Panc1 (cell line): ENCODE data around the gene GABRB1. TPM values are rescaled to one million over a fixed set of nuclear protein-coding genes. Genes with fewer than 3 reads are reported as not detected.

Experiments used
- ATAC-seq: fragments of 200-7000 bp; cut with Tn5 transposase; 2 replicates; pipeline ENCODE4 v1.9.1; 2020; ENCODE audit warnings: mild to moderate bottlenecking, moderate library complexity
- BruUV-seq: library from RNA; stranded (reverse); fragments of 400-500 nt; replicated peaks from 2 replicates; lab custom pipeline; 2021; lab: Mats Ljungman, UMichigan
- CTCF ChIA-PET: fragments of 300-600 bp; sonication (Branson Sonifier 250); formaldehyde crosslinking; loops from one replicate; lab custom pipeline; 2022; ENCODE audit warnings: antibody characterized with exemption; lab: Charles Lee
- POLR2A ChIA-PET: fragments of 300-600 bp; sonication (Branson Sonifier 250); formaldehyde crosslinking; loops from one replicate; lab custom pipeline; 2022; ENCODE audit warnings: antibody characterized with exemption; lab: Charles Lee
- DNase-seq: peaks from one replicate; pipeline ENCODE4 v3.0.0-alpha.2; 2010; ENCODE audit warnings: low read depth, low spot score
- H3K27ac ChIP-seq: 2 replicates; pipeline ENCODE4 v1.5.1; 2011; ENCODE audit warnings: mild to moderate bottlenecking, low read length, inconsistent platforms
- H3K27me3 ChIP-seq: fragments of 200-500 bp; sonication (Bioruptor generic); 2 replicates; pipeline ENCODE4 v1.6.0; 2014; ENCODE audit warnings: low read length, inconsistent platforms; ENCODE audit not compliant: control insufficient read depth, insufficient read depth
- H3K36me3 ChIP-seq: fragments of 200-500 bp; sonication (Bioruptor generic); 2 replicates; pipeline ENCODE4 v1.5.1; 2014; ENCODE audit warnings: inconsistent platforms, mild to moderate bottlenecking, low read length, moderate library complexity; ENCODE audit not compliant: control insufficient read depth, insufficient read depth
- H3K4me1 ChIP-seq: 2 replicates; pipeline ENCODE4 v1.5.1; 2011; ENCODE audit warnings: inconsistent platforms, mild to moderate bottlenecking, low read length, moderate library complexity; ENCODE audit not compliant: control insufficient read depth, insufficient read depth
- H3K4me3 ChIP-seq, 2 experiments: 2 replicates each; pipeline ENCODE4 v1.5.1; 2011 to 2012; ENCODE audit warnings: low read depth in 2 of 2, low read length in 2 of 2, mild to moderate bottlenecking in 2 of 2, inconsistent platforms in 1 of 2, moderate library complexity in 1 of 2
- H3K9me3 ChIP-seq: fragments of 200-500 bp; sonication (Bioruptor generic); 2 replicates; pipeline ENCODE4 v1.5.1; 2014; ENCODE audit warnings: low read depth, mild to moderate bottlenecking, inconsistent platforms, low read length, moderate library complexity; ENCODE audit not compliant: control insufficient read depth, insufficient read depth
- CTCF ChIP-seq: fragments of 450-650 bp; IDR thresholded peaks from 2 replicates; pipeline ENCODE4 v1.5.1; 2017; ENCODE audit warnings: mild to moderate bottlenecking
- POLR2AphosphoS5 ChIP-seq: IDR thresholded peaks from 2 replicates; pipeline ENCODE4 v1.6.1; 2012; ENCODE audit warnings: mild to moderate bottlenecking, low read depth, low read length, moderate library complexity
- SIN3A ChIP-seq: IDR thresholded peaks from 2 replicates; pipeline ENCODE4 v1.6.1; 2012; ENCODE audit warnings: low read depth, mild to moderate bottlenecking, low read length, moderate library complexity, borderline replicate concordance; ENCODE audit not compliant: insufficient read depth
- TCF7L2 ChIP-seq: IDR thresholded peaks from 2 replicates; pipeline ENCODE4 v1.6.1; 2011; ENCODE audit warnings: mild to moderate bottlenecking, low read depth, low read length, inconsistent platforms
- in situ Hi-C: cut with HindIII; loops from 2 replicates; pipeline ENCODE4 v1.10.0; 2016; ENCODE audit warnings: low sequenced_read_pairs, low pct_unique_long_range_greater_than_20kb
- intact Hi-C: fragments of 100-400 bp; cut with micrococcal nuclease; formaldehyde crosslinking; loops from one replicate; pipeline ENCODE4 v1.10.0; 2022; ENCODE audit not compliant: unreplicated experiment
- total RNA-seq: library from RNA; stranded (reverse); gene quantifications from one replicate; pipeline ENCODE4 v1.2.1, GENCODE V29; 2021; ENCODE audit not compliant: unreplicated experiment
- TF ChIP-seq, protein P1 (sequence below), 2 experiments: IDR thresholded peaks; 2 replicates each; pipeline ENCODE4 v1.6.1; 2011 to 2012; ENCODE audit warnings: low read depth in 2 of 2, control low read depth in 1 of 2, low read length in 1 of 2, mild to moderate bottlenecking in 1 of 2, moderate library complexity in 1 of 2; ENCODE audit not compliant: insufficient read depth in 1 of 2

The GABRB1 gene
- total RNA-seq, 1 experiment from 2014 or later = not detected

DNA sequence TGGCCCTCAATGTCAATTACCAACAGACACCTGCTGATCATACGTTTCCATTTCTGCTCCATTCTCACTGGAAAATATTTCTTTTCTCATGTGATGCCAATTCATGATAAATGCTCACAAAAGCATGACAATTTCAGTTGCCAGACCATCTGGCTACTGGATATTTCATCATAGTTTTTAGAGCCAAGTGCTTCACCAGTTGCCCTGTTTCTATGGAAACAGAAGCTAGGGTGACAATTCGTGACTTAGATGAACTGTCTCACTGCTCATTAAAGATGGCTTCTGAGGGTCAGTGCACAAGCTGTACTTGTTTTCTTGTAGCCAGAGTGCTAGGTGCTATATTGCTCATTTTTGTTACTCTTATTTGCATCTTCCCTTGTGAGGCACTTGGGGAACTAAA lies 247.3 kb downstream of the GABRB1 start:
- ChIA-PET POLR2A (no interaction called here), CTCF (no interaction called here)
- BruUV-seq = no TSS peak
- Histone ChIP-seq H3K27me3 (no peaks in the 10 kb centered on the region), H3K9me3 (no peaks in the 10 kb centered on the region), H3K27ac (no peak overlapping the region), H3K4me1 (no peaks in the 10 kb centered on the region), H3K4me3 (no peak overlapping the region), H3K36me3 (no peaks in the 10 kb centered on the region)
- DNase-seq (no peak), ATAC-seq (no peak)
- intact Hi-C loops = no loop called here
- in situ Hi-C loops = no loop called here
- TF ChIP-seq, protein P1, sequence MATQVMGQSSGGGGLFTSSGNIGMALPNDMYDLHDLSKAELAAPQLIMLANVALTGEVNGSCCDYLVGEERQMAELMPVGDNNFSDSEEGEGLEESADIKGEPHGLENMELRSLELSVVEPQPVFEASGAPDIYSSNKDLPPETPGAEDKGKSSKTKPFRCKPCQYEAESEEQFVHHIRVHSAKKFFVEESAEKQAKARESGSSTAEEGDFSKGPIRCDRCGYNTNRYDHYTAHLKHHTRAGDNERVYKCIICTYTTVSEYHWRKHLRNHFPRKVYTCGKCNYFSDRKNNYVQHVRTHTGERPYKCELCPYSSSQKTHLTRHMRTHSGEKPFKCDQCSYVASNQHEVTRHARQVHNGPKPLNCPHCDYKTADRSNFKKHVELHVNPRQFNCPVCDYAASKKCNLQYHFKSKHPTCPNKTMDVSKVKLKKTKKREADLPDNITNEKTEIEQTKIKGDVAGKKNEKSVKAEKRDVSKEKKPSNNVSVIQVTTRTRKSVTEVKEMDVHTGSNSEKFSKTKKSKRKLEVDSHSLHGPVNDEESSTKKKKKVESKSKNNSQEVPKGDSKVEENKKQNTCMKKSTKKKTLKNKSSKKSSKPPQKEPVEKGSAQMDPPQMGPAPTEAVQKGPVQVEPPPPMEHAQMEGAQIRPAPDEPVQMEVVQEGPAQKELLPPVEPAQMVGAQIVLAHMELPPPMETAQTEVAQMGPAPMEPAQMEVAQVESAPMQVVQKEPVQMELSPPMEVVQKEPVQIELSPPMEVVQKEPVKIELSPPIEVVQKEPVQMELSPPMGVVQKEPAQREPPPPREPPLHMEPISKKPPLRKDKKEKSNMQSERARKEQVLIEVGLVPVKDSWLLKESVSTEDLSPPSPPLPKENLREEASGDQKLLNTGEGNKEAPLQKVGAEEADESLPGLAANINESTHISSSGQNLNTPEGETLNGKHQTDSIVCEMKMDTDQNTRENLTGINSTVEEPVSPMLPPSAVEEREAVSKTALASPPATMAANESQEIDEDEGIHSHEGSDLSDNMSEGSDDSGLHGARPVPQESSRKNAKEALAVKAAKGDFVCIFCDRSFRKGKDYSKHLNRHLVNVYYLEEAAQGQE (IDR thresholded peaks at IDR 0.05; ENCODE audit: insufficient read depth in 1 of 2, low read depth in 2 of 2, low read length in 1 of 2) = no peak
- TF ChIP-seq CTCF = no peak
- TF ChIP-seq SIN3A = no peak
- no peak for TF ChIP-seq TCF7L2
- no peak for TF ChIP-seq POLR2AphosphoS5

DNA sequence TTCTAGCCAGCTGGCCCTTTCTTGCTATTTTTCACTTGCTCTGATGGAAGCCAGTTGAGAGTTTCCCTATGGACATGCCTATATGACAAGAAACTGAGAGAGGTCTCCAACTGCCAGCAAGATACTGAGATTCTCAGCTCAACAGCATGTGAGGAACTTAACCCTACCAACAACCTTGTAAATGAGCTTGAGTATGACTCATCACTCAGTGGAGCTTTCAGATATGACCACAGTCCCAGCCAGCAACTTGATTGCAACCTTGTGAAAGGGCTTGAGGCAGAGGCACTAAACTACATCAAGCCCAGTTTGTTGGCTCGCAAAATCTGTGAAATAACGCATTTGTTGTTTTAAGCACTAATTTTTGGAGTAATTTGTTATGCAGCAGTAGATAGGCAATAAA lies 256.4 kb downstream of the GABRB1 start:
- Histone ChIP-seq H3K27ac (no peak overlapping the region), H3K4me3 (no peak overlapping the region), H3K27me3 (no peaks in the 10 kb centered on the region), H3K9me3 (no peaks in the 10 kb centered on the region), H3K36me3 (no peaks in the 10 kb centered on the region), H3K4me1 (no peaks in the 10 kb centered on the region)
- ChIA-PET CTCF (no interaction called here), POLR2A (no interaction called here)
- no TSS peak for BruUV-seq
- TF ChIP-seq TCF7L2 (no peak), POLR2AphosphoS5 (no peak), SIN3A (no peak), CTCF (no peak)
- TF ChIP-seq, protein P1 (IDR thresholded peaks at IDR 0.05; ENCODE audit: insufficient read depth in 1 of 2, low read depth in 2 of 2, low read length in 1 of 2) = no peak
- ATAC-seq (no peak), DNase-seq (no peak)
- in situ Hi-C loops (no loop called here), intact Hi-C loops (no loop called here)
